Body of pancreas (tissue), 4 donors: ENCODE results near the gene CTNNB1. TPM values are rescaled to one million over a fixed set of nuclear protein-coding genes. Genes with fewer than 3 reads are reported as not detected.
A peak's percentile ranks its signal among the peaks of the same experiment; 100 is the strongest.

Experiments used
- ATAC-seq: fragments of 150-250 bp; one replicate; pipeline ENCODE4 v1.9.1; 2016
- DNase-seq, 4 donors: peaks; one replicate each; pipeline ENCODE4 v3.0.0-alpha.2; 2019
- H3K27ac ChIP-seq, 4 donors: fragments of 200-600 bp; sonication (generic); 1 replicate in 3 of 4; 2 replicates in 1 of 4; pipeline versions ENCODE4 v1.5.1 to v1.6.1; 2016 to 2019; ENCODE audit warnings: mild to moderate bottlenecking in 1 of 4, mixed read lengths in 1 of 4, moderate library complexity in 1 of 4
- H3K27me3 ChIP-seq, 2 donors: fragments of 200-600 bp; sonication (generic); one replicate each; pipeline ENCODE4 v1.6.0; 2016; ENCODE audit warnings: mild to moderate bottlenecking in 1 of 2
- H3K36me3 ChIP-seq, 2 donors: fragments of 200-600 bp; sonication (generic); replicated peaks in 1 of 2; 2 replicates each; pipeline ENCODE4 v1.5.1; 2016; ENCODE audit warnings: low read depth in 2 of 2; ENCODE audit not compliant: insufficient read depth in 1 of 2
- H3K4me1 ChIP-seq: fragments of 200-600 bp; sonication (generic); one replicate; pipeline ENCODE4 v1.6.0; 2016
- H3K4me3 ChIP-seq, 2 donors: fragments of 200-600 bp; sonication (generic); 1 replicate in 1 of 2; 2 replicates in 1 of 2; pipeline ENCODE4 v1.5.1; 2016 to 2019
- H3K9me3 ChIP-seq, 3 donors: fragments of 200-600 bp; sonication (generic); 1 replicate in 2 of 3; 2 replicates in 1 of 3; pipeline ENCODE4 v1.5.1; 2016
- POLR2A ChIP-seq, 3 donors: fragments of 450-650 bp; IDR thresholded peaks; one replicate each; pipeline ENCODE4 v1.6.1; 2016; ENCODE audit warnings: antibody characterized with exemption in 3 of 3, mild to moderate bottlenecking in 2 of 3
- WGBS, 2 donors: methylation state at CpG; one replicate each; pipeline ENCODE4 v1.1.5; 2017; 5-methylcytosine and 5-hydroxymethylcytosine counted together
- intact Hi-C: fragments of 100-400 bp; cut with DNase I; formaldehyde crosslinking; loops from one replicate; pipeline ENCODE4 v1.15.1; 2023
- total RNA-seq, 2 donors: library from RNA; depleted of rRNA; stranded (reverse); fragments of >200 nt; gene quantifications; one replicate each; pipeline ENCODE4 v1.1.0, GENCODE V29; 2016
- TF ChIP-seq, protein P1 (sequence below), 7 experiments: fragments of 450-650 bp in 4 of 7; fragments of 200-600 bp in 3 of 7; sonication (generic) in 3 of 7; IDR thresholded peaks; one replicate each; pipeline ENCODE4 v1.5.1; 2016 to 2019; ENCODE audit warnings: antibody characterized with exemption in 7 of 7

The CTNNB1 gene
- total RNA-seq, 2 donors from 2014 or later: 144 to 266 TPM

DNA sequence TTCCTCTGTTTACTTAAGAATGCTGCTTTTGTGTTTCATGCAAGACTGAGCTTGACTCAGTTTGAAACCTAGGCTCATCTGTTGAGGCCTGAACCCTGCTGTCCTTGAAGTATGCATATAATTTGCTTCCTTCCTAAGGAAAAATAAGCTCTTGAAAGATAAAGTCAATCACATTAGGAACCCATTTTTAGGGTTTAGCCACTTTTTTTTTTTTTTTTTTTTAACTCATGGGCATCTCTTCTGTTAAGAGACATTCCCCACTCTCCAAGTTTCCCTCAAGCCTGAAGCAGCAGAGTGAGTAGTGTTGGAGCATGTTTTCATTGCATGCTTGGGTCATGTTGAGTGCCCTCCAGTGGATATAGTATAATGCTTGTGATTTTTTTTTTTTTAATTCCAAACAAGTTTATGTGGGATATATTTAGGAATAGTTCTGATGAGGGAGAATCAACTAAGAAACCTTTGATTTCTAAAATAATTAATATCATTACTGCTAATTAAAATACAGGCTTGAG is 3.6 kb downstream of the CTNNB1 start:
- Histone ChIP-seq H3K36me3 (no peaks in the 10 kb centered on the region), H3K9me3 (no peaks in the 10 kb centered on the region), H3K27ac (peak overlapping the region in 1 of 4 donors; percentile 1), H3K27me3 (no peaks in the 10 kb centered on the region), H3K4me3 (no peak overlapping the region), H3K4me1 (peaks cover 66% of the 10 kb centered on the region)
- ATAC-seq (no peak), DNase-seq (peak in 3 of 4 donors; percentile 23 to 25 (median 23))
- intact Hi-C loops: loop anchor here (5.0 kb wide), 1 partner anchor 621 kb away; no protein-coding TSS in a partner anchor
- TF ChIP-seq POLR2A (IDR thresholded peaks at IDR 0.05): no peak
- TF ChIP-seq, protein P1, sequence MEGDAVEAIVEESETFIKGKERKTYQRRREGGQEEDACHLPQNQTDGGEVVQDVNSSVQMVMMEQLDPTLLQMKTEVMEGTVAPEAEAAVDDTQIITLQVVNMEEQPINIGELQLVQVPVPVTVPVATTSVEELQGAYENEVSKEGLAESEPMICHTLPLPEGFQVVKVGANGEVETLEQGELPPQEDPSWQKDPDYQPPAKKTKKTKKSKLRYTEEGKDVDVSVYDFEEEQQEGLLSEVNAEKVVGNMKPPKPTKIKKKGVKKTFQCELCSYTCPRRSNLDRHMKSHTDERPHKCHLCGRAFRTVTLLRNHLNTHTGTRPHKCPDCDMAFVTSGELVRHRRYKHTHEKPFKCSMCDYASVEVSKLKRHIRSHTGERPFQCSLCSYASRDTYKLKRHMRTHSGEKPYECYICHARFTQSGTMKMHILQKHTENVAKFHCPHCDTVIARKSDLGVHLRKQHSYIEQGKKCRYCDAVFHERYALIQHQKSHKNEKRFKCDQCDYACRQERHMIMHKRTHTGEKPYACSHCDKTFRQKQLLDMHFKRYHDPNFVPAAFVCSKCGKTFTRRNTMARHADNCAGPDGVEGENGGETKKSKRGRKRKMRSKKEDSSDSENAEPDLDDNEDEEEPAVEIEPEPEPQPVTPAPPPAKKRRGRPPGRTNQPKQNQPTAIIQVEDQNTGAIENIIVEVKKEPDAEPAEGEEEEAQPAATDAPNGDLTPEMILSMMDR (IDR thresholded peaks at IDR 0.05): peak in 5 of 7 experiments; percentile 34 to 52 (median 38)

DNA sequence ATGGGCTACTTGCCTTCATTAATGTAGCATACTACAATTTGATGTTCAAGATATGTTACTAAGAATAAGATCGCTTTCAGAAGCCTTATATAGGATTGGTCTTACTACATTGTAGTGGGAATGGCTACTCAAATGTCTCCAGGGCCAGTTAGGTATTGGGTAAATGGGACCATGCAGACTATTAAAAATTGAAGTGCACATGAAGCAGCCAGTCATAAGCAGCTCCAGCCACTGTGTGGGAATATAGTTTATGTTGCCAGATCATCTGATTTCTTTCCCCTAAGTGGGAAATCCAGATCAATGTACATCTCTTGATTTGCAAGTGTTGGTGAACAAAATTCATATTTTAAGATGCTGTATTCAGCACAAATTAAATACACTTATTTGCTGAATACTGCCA is 5.1 kb downstream of the CTNNB1 start:
- intact Hi-C loops: loop anchor here (5.0 kb wide), 1 partner anchor 622 kb away; no protein-coding TSS in a partner anchor
- no peak overlapping the region for H3K4me3 ChIP-seq
- DNase-seq: no peak
- no peaks in the 10 kb centered on the region for H3K36me3 ChIP-seq
- no peaks in the 10 kb centered on the region for H3K27me3 ChIP-seq
- TF ChIP-seq POLR2A (IDR thresholded peaks at IDR 0.05): no peak
- TF ChIP-seq, protein P1 (IDR thresholded peaks at IDR 0.05): no peak
- no peaks in the 10 kb centered on the region for H3K9me3 ChIP-seq
- WGBS, 2 donors: 83 to 85% methylated on average over 1 of the region's 1 CpG
- no peak overlapping the region for H3K27ac ChIP-seq
- H3K4me1 ChIP-seq: peaks cover 80% of the 10 kb centered on the region
- no peak for ATAC-seq

DNA sequence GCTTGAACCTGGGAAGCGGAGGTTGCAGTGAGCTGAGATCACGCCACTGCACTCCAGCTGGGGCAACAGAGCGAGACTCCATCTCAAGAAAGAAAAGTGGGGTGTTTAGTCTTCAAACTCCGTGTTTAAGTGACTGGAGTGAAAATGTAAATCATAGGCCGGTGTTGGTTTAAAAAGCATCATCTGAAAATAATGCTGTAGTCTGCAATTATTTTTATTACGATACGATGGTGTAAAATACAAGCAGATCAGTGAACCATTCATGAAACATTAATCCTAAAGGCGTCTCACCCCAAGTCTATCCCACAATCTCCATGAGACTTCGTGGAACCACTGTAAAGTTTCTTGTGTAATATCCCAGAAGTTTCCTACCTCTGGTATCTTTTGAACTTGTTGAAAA is 6.3 kb downstream of the CTNNB1 start:
- no peak overlapping the region for H3K4me3 ChIP-seq
- H3K27me3 ChIP-seq: no peaks in the 10 kb centered on the region
- H3K27ac ChIP-seq: no peak overlapping the region
- no peak for ATAC-seq
- no peaks in the 10 kb centered on the region for H3K36me3 ChIP-seq
- TF ChIP-seq POLR2A (IDR thresholded peaks at IDR 0.05): no peak
- TF ChIP-seq, protein P1 (IDR thresholded peaks at IDR 0.05): no peak
- peaks cover 80% of the 10 kb centered on the region for H3K4me1 ChIP-seq
- DNase-seq: no peak
- intact Hi-C loops: no loop called here
- no peaks in the 10 kb centered on the region for H3K9me3 ChIP-seq
- 87 to 92% methylated on average over 9 of the region's 9 CpGs for WGBS, 2 donors

DNA sequence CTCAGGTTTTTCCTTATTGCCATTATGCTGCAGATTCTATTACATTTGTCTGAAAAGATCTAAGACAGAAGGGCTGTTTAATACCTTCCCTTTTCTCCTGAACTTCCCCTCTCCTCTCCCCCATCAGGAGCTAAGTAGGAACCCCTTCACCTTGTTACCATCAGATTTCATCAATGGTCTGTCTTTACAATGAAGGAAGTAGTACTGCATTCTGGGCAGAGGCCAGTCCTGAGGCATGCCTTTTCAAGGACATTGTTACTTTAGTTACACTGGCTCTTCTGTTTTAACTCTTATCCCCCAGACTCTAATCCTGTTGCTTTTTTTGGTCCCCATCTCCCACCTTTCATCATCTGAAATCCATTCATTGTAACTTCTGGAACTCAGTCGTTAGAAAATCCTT is 8.1 kb downstream of the CTNNB1 start:
- ATAC-seq (no peak), DNase-seq (peak in 1 of 4 donors; percentile 24)
- Histone ChIP-seq H3K4me3 (no peak overlapping the region), H3K27ac (no peak overlapping the region), H3K4me1 (peaks cover 69% of the 10 kb centered on the region), H3K27me3 (no peaks in the 10 kb centered on the region), H3K36me3 (no peaks in the 10 kb centered on the region), H3K9me3 (no peaks in the 10 kb centered on the region)
- no peak for TF ChIP-seq POLR2A (IDR thresholded peaks at IDR 0.05)
- TF ChIP-seq, protein P1 (IDR thresholded peaks at IDR 0.05): no peak
- 8 to 11% methylated on average over 1 of the region's 1 CpG for WGBS, 2 donors
- intact Hi-C loops: no loop called here
